Measurements from ENCODE around the gene TMEM212.
"Not testable (repeated sequence)": the region's sequence is repeated elsewhere in the genome, so short reads cannot be mapped to it uniquely, and the experiment has no call there.

The TMEM212 gene

DNA sequence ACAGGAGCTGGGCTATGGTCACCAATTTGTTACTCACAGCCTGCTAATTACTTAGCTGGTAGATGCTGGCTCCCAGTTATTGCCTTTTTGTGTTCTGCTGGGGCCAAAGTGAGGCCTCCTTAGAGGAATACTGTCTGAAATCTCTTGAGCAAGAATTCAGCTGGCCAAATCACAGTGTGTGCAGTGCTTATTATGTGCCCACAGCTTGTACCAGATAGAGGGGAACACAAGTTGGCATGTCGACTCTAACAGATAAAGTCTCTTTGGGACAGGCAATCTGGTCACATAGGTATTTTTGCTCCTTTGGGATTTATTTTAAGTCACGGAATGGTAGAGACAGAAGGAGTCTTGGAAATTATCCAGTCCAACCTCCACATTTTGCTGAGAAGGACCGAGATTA lies 6.3 kb upstream of the TMEM212 start:
- no peak for DNase-seq

DNA sequence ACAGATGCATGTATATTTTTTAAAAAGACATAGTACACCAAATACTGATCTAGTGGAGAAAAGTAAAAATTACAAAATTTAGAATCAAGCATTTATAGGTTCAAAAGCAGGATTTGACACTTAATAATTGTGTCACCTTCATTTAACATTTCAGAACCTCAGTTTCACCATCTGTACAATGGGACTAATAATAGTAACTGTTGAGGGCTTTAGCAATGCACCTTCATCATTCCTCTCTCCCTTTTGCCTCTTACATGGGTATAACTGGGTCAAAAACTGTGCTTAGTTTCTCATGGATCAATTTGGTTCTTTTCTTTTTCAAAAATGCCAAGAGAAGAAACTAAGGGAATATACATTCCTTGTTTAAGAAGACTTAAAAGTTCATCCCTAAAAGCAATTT lies 5.5 kb upstream of the TMEM212 start:
- DNase-seq, result no peak

DNA sequence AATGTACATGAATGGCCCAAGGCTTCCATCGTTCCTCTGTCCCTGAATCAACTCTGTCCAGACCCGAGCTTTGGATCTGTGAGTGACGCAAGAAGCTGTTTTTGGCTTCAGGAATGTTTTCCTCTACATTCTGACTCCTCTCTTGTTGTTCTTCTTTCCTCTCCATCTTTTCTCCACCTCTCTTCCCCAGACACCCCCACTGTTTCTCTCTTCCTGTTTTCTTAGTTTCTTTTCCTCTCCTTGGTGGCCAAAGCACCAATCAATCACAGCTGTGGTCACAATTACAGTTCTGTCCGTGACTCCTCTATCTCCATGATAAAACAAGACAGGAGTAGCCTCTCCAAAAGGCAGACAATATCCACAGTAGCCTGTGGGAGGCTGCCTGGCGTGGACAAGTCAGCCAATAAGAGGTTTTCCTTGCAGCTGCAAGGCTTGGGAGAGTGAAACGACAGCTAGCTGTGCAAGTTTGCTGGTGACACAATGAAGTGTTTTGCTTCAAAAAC lies 4.9 kb upstream of the TMEM212 start:
- peak in 1 of 2 donors; percentile 61 for DNase-seq

DNA sequence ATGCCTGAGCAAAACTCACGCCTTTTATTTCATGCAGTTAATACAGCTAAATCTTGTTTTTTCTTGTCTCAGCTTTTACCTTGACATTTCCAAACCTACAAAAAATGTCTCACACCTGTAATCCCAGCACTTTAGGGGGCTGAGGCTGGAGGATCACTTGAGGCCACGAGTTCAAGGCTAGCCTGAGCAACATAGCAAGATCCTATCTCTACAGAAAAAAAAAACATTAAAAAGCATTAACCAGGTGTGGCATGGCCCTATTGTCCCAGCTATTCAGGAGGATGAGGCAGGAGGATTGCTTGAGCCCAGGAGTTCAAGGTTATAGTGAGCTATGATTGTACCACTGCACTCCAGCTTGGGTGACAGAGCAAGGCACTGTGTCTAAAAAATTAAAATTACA lies 3.9 kb upstream of the TMEM212 start:
- DNase-seq, result no peak

DNA sequence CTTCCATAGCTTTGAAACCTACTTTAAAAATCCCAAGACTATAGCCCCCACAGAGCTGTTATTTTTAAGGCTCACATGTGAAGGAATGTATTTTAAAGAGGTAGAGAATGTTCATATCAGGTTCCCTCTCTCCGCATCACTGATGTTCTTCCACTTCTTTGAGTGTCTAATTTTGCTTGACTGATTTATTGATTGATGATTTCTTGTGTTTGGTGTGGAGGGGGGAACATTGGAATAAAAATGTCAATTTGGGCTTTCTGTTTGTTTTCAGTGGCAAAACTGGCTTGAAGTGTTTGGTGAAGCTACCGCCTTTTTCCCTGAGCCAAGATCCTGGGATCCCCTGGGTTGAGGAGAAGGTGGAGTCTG lies 2.7 kb upstream of the TMEM212 start:
- DNase-seq, result no peak

DNA sequence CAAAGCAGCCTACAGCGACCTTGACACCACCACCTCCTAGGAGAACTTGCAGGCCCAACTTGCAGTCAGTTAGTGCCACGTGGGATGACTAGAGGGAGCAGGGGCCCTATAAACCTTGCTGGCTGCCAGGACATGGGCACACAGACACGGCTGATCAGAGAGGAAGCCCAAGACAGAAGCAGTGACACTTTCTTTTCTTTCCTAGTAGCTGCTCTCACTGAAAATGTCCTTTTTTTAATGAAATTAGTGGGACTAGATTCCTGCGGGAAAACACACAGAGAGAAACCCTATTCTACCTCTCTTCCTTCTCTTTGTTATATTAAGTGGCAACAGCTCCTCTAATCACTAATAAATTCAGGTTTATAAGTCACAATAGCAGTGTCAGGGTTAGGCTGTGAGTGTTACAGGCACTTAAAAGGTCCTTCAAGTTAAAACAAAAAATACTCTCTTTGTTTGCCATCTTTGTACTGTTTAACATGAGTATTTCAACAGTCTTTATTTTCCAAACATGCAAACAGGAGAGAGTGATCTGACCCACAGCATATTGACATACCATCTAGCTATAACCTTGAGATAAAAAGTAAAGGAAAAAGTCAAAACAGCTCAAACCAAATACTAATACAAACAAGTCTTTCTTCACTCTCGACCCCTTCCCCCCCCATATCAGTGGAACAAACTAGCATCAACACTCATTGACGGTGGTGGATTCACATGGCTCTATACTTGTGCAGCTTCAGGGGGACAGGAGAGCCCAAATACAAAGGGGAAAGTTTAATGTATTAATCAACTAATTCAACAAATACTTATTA lies 2.1 kb upstream of the TMEM212 start:
- DNase-seq, result no peak

DNA sequence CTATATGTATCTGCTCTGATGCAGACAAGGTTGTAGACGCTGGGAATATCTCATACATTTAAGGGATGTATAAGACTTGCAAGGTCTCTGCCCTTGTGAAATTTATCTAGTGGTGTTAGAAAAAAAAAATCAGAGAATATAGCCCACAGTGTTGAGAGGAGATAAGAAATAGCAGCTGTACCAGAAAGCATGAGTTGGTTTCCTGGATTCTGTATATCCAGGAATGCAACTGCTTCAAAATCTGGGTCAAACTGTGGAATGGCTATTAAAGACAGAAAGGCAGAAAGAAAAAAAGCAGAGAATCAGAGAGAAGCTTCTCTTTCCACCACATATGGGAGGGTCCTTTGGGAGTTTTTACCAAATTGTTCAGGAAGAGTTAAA lies 1.5 kb upstream of the TMEM212 start:
- no peak for DNase-seq

DNA sequence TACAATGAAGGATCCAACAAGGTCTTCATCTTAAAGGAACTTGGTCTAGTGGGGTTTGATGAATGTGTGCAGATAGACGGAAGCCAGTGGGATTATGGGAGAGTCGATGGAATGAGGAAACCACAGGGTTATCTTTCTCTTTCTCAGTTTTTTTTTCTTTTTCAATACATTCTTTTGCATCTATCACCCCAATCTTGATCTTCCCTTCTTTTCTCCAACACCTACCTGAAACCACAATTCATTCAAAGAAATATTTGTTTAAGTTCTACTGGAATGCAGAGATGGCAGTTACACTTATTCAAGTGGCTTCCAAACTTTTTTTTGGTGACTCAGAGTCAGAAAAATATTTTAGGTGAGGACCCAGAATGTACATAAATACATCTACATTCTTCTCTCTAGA lies 1.7 kb downstream of the TMEM212 start:
- DNase-seq, result no peak

DNA sequence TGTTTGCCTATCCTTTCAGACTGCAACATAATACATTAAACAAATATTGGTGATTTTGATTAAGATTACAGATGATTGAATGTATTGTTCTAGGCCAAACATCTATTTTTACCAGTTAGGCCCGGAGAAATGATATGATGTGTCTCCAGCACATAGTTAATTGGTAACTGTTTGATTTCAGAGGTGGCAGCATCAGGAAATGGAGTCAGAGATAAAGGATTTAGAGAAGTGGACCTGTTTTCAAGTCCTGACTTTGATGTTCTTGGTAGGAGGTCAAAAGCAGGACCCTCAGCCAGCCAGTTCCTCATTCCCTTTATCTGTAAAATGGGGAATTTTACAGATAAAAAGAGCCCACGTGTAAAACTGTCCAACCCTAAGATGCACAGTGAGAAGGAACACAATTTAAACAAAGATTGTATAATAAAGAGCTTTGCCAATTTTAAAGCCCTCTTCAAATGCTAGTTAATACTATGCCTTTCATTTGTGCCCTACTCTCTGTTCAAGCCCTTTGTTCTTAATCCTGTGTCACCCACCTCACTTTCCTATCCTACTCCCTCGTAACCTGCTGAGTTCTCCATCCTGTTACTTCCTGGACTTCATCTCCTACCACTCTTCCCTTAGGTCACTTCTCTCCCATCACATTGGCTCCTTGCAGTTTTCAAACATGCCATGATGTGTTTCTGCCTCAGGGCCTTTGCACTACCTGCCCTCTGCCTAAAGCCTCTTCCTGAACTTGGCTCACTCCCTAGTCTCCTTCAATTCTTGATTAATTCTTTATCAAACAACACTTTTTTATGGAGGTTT lies 2.5 kb downstream of the TMEM212 start:
- DNase-seq, result no peak

DNA sequence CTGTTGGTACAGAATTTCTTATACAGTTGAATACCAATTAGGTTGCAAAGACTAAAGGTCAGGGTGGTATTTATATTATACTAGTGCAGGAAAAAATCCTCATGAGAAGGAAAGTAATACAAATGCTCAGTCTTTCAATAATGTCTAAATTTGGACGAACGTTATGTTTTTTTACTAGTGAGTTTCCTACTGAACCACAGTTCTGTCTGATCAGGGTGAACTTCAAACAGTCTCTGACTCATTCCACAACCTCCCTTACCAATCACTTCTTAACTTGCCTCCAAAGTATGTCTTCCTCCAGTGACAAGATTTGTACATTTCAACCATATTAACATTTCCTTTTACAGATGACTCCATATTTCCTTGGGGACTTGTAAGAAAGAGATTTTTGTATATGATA lies 3.4 kb downstream of the TMEM212 start:
- DNase-seq, result no peak

DNA sequence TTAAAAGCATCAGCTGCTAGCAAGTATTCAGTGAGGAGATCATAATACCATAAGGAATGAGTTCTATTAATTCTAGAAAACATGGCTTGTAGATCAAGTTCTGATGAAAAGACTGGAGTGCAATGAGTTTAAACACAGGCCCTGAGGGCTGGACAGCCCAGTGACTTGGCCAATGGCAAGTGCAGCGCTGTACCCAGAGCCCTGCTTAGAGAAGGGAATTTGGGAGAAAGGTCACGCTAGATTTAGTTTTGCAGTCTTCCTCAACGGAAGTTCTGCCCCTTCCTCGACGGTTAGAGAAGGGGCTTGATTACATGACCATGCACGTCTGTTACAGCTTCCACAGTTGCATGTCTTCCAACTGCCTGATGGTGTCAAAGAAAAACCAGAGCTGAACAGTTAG lies 4.0 kb downstream of the TMEM212 start:
- no peak for DNase-seq

DNA sequence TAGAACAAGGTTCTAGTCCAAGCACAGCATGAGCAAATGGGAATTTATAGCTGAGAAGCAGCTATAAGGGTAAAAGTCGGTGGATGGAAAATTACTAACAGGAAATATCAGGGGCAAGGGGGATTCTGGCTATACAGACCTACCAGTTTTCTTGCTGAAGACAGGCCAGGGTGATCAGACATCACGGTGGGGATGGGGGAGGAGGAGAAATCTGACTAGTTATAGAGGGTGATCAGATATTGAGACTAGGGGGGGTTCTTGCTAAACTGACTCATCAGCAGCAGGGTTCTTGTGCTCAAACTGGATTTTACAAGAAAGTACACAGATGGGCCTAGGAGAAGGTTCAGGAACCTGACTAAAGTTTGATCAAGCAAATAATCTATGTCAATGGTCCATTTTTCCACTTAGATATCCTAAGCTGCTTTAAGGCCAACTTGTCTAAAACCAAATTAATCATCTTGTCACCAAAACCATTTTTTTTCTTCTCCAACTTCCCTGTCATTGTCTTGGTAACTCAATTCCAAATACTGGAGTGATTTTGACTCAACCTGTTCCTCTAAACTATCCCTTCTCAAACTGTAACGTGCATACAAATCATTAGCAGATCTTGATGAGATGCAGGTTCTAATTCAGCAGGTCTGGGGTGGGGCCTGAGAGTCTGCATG lies 4.6 kb downstream of the TMEM212 start:
- DNase-seq, result no peak

DNA sequence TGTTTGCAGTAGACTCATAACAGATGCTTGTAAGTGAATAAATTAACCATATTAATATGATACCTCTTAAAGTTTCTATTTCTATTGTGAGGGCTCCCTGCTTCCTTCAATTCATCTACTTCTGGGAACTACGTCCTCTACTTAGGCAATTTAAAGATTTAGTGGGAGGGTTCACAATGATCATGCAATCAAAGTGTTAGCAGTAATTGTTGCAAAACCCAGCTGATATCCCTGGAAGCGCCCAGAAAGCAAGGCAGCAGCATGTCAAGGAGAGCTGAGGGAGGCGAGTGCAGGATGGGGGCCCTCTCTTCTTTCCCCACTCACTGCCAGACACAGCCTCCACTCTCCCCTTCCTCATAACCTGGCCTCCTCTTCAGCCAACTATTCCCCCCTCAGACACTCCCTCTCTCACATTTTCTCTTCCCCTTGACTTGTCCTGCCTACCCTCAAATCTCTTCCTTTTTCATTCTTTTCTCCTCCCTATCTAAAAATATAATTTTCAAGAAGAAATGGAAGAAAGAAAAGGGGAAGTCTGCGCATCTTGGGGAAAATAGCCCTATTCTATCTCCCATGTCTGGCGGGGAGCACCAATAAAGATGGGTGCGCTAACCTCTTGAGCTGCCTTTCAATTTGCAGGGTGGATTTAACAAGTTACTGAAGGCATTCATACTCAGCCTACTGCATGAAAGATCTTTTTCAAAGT lies 6.6 kb downstream of the TMEM212 start:
- DNase-seq, result peak; percentile 45 to 54

DNA sequence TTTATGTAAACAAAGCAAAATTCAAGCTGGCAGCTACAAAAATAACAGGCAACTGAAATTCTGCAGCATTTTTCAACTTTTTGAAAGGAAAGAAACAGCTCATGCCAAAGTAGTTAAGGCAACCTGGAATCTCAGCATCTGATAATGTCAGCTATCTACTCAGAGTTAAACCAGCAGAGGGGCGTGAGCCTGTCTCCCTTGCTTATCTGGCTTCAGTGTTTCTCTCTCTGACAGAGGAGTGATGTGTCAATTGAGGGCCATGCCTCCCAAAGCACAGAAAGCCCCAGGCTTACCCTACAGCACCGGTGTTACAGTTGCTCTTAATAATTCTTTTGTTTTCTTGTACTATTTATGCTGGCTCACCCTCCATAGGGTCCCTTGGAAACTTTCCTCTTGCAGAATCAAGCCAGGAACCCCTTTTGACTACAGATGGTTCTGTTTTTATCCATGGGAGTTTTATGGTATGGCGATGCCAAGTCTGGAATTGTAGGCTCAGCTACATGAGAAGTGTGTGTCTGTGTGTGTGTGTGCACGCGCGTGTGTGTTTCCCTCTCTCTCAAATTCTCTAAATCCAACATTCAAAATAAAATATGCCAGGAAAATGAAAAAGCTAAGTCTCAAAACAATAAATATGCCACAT lies 7.3 kb downstream of the TMEM212 start:
- no peak for DNase-seq

DNA sequence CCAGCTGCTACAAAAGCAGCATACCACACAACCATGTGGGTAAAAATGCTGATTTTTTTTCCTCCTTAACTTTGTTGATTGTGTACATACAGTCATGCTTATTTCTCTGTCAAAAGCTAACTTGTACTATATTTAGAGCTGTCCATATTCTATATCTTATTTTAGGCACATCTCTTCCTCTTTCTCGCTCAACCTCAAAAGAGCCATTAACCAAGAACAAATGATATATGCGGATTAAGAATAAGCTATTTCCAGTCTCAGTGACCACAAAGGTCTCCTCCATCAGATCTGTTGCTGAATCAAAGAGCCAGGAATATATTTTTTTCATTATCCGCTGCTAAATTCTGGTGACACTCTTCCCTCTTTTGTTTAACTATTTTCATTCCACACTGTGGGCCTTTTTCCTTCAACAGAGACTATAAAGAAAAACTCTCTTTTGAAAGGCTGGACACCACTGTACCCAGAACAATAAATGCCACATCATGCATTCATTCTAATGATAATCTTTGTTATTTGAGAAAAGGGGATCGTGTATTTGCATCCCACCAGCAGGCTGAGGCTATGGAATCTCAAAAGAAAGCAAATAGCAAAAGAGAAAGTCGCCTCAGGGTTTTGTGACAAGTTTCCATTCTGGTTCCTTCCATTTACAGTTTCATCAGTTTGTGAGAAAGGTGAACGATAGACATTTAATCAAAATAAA lies 8.0 kb downstream of the TMEM212 start:
- no peak for DNase-seq

DNA sequence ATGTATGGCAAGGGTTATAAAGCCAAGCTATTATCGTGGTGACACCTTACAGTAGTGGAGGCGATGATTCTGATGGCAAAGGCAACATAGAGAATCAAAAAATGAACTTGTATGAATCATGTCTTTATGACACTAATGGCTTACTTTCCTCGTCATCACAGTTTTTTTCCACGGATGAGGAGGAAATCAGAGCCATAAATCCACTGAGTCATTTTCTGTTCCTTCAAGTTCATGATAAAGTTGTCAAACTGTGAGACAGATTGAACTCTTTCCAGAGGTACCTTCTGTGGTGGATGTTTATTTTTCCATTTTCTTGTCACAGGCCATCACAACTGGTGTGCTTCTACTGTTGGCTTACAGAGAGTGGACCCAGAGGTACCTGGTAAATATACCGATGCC lies 8.5 kb downstream of the TMEM212 start:
- no peak for DNase-seq

DNA sequence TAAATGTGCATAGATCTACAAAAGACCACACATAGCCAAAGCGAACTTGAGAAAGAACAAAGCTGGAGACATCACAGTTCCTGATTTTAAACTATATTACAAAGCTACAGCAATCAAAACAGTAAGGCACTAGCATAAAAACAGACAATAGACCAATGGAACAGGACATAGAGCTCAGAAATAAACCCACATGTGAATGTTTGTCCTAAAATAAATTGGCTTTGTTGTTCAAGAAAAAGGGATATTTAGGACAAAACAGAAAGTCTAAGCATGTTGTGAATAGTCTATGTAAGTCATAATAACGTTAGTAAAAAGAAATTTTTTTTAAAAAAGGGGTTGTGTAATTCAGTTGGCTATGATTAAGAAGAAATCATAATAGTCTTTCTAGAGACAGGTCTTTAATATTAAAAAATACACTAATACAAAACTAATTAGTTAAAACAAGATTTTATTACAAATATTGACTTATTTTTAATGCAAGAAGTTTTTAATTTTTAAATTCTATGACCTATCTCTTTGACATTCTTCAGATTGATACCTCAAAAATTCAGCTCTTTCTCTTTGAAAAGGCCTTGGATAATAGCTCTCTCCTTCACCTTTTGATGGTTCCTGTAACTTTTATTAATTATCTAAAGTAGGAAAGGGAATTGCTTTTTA lies 11.6 kb downstream of the TMEM212 start:
- no peak for DNase-seq

DNA sequence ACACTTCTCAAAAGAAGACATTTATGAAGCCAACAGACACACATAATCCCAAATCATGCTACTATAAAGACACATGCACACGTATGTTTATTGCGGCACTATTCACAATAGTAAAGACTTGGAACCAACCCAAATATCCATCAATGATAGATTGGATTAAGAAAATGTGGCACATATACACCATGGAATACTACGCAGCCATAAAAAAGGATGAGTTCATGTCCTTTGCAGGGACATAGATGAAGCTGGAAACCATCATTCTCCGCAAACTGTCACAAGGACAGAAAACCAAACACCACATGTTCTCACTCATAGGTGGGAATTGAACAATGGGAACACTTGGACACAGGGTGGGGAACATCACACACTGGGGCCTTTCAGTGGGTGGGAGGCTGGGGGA lies 15.6 kb downstream of the TMEM212 start:
- not testable (repeated sequence) for DNase-seq

DNA sequence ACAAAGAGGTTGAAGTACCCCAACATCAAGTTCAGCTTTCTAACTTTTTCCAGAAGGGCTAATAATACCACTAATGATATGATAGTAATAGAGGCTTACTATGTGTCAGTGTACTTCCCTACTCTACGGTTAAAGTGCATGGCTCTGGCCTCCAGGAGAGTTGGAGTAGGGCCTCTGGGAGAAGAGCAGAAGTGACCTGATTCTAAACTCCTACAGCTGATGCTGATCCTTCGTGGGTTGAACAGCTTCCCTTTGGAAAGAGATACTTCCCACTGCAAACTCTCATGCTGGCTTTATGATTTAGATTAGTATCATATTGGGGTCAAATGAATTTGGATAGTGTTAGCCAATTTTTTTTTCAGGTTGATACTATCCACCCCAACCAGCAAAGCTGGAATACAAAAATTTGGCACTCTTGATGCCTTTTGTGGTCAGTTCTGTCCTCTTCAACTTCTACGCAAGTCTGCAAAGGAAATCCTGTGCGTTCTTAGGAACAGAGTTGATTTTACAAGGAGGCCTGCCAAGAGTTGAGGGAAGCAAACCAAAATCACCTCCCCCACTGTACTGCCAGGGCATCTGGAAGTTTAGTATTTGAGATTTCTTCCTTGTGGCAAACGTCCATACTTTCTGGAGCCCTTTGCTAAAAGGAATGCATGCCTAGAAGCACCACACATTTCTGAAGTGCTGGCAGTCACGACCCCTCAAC lies 17.8 kb downstream of the TMEM212 start:
- DNase-seq, result peak; percentile 40 to 52

DNA sequence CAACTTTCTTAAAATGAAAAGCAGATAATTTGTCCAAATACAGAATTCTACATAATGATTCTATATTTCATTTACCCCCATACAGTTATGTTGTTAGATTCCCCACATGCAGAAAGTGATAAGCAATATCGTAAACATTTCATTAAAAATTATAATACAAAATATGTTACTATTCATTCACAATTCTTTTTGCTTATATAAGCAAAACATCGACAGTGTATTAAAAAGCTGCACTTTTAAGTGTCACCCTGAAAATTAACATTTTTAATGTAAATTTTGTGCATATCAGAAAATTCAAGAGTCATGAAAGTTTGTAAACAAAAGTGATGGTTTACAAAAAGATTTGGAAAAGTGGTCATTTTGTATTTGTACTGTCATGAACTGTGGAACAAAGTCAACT lies 19.2 kb downstream of the TMEM212 start:
- DNase-seq, result no peak
